H9 (cell line): ENCODE results near the gene RIT2. TPM values are rescaled to one million over a fixed set of nuclear protein-coding genes. Genes with fewer than 3 reads are reported as not detected.

Experiments used
- DNase-seq: peaks from one replicate; pipeline ENCODE4 v3.0.0-alpha.2; 2017
- H2AFZ ChIP-seq: one replicate; pipeline ENCODE4 v1.6.1; 2013; ENCODE audit warnings: mild to moderate bottlenecking, low read length, control low read depth, moderate library complexity
- H2AK5ac ChIP-seq: 2 replicates; pipeline ENCODE4 v1.6.1; 2013; ENCODE audit warnings: low read length, control low read depth, mixed read lengths; ENCODE audit not compliant: insufficient read length
- H2BK120ac ChIP-seq: one replicate; pipeline ENCODE4 v1.6.1; 2013; ENCODE audit warnings: low read depth, mild to moderate bottlenecking, low read length, control low read depth, inconsistent platforms; ENCODE audit not compliant: poor library complexity, severe bottlenecking
- H2BK12ac ChIP-seq: 2 replicates; pipeline ENCODE4 v1.6.1; 2013; ENCODE audit warnings: low read length, control low read depth, mixed read lengths, low read depth; ENCODE audit not compliant: insufficient read length
- H2BK15ac ChIP-seq: 2 replicates; pipeline ENCODE4 v1.6.1; 2013; ENCODE audit warnings: low read depth, low read length, control low read depth
- H2BK20ac ChIP-seq: one replicate; pipeline ENCODE4 v1.6.1; 2013; ENCODE audit warnings: low read depth, mild to moderate bottlenecking, low read length, control low read depth, inconsistent platforms; ENCODE audit not compliant: poor library complexity, severe bottlenecking
- H2BK5ac ChIP-seq: 2 replicates; pipeline ENCODE4 v1.6.1; 2013; ENCODE audit warnings: low read length, control low read depth, mixed read lengths; ENCODE audit not compliant: insufficient read length
- H3K14ac ChIP-seq: 2 replicates; pipeline ENCODE4 v1.6.1; 2013; ENCODE audit warnings: low read length, control low read depth; ENCODE audit not compliant: insufficient read depth
- H3K18ac ChIP-seq: 2 replicates; pipeline ENCODE4 v1.6.1; 2013; ENCODE audit warnings: low read depth, mild to moderate bottlenecking, mixed read lengths, low read length, control low read depth; ENCODE audit not compliant: insufficient read length
- H3K23ac ChIP-seq: 2 replicates; pipeline ENCODE4 v1.6.1; 2013; ENCODE audit warnings: low read length, control low read depth, mixed read lengths, low read depth; ENCODE audit not compliant: insufficient read length
- H3K23me2 ChIP-seq: 2 replicates; pipeline ENCODE4 v1.6.1; 2013; ENCODE audit warnings: low read depth, mild to moderate bottlenecking, mixed read lengths, low read length, control low read depth; ENCODE audit not compliant: insufficient read length, poor library complexity, severe bottlenecking
- H3K27ac ChIP-seq: 2 replicates; pipeline ENCODE4 v1.5.1; 2013; ENCODE audit warnings: low read length, control low read depth, mixed read lengths, low read depth; ENCODE audit not compliant: insufficient read length
- H3K27me3 ChIP-seq: 2 replicates; pipeline ENCODE4 v1.6.1; 2013; ENCODE audit warnings: low read length, control low read depth, inconsistent platforms; ENCODE audit not compliant: insufficient read depth
- H3K4ac ChIP-seq: 2 replicates; pipeline ENCODE4 v1.6.1; 2013; ENCODE audit warnings: low read depth, mild to moderate bottlenecking, control low read depth, inconsistent platforms, low read length, moderate library complexity
- H3K4me1 ChIP-seq: 2 replicates; pipeline ENCODE4 v1.6.1; 2013; ENCODE audit warnings: low read length, control low read depth, inconsistent platforms; ENCODE audit not compliant: insufficient read depth
- H3K4me2 ChIP-seq: 2 replicates; pipeline ENCODE4 v1.6.1; 2013; ENCODE audit warnings: low read length, control low read depth, mixed read lengths; ENCODE audit not compliant: insufficient read length, insufficient read depth
- H3K56ac ChIP-seq: 2 replicates; pipeline ENCODE4 v1.6.1; 2013; ENCODE audit warnings: low read depth, mild to moderate bottlenecking, mixed read lengths, low read length, control low read depth; ENCODE audit not compliant: insufficient read length
- H3K79me1 ChIP-seq: 2 replicates; pipeline ENCODE4 v1.6.1; 2013; ENCODE audit warnings: low read depth, mild to moderate bottlenecking, moderate library complexity, low read length, control low read depth, inconsistent platforms; ENCODE audit not compliant: insufficient read depth, poor library complexity, severe bottlenecking
- H3K79me2 ChIP-seq: 2 replicates; pipeline ENCODE4 v1.6.1; 2013; ENCODE audit warnings: low read length, control low read depth, inconsistent platforms; ENCODE audit not compliant: insufficient read depth
- H3K9ac ChIP-seq: 2 replicates; pipeline ENCODE4 v1.6.1; 2013; ENCODE audit warnings: low read length, control low read depth, mixed read lengths; ENCODE audit not compliant: insufficient read length; ENCODE audit errors: extremely low read depth
- H3K9me3 ChIP-seq: one replicate; pipeline ENCODE4 v1.6.1; 2013; ENCODE audit warnings: low read depth, low read length, inconsistent platforms; ENCODE audit not compliant: control insufficient read depth
- H3T11ph ChIP-seq: one replicate; pipeline ENCODE4 v1.6.1; 2013; ENCODE audit warnings: mild to moderate bottlenecking, low read length, control low read depth, inconsistent platforms
- H4K20me1 ChIP-seq: one replicate; pipeline ENCODE4 v1.6.1; 2013; ENCODE audit not compliant: control insufficient read depth, insufficient read length, insufficient read depth
- H4K5ac ChIP-seq: 2 replicates; pipeline ENCODE4 v1.6.1; 2013; ENCODE audit warnings: low read depth, mild to moderate bottlenecking, mixed read lengths, low read length, control low read depth; ENCODE audit not compliant: insufficient read length
- H4K8ac ChIP-seq: replicated peaks from 2 replicates; pipeline ENCODE4 v1.6.1; 2013; ENCODE audit warnings: low read length, control low read depth, mixed read lengths, low read depth; ENCODE audit not compliant: insufficient read length
- H4K91ac ChIP-seq: 2 replicates; pipeline ENCODE4 v1.6.1; 2013; ENCODE audit warnings: low read depth, mild to moderate bottlenecking, moderate library complexity, mixed read lengths, low read length, control low read depth; ENCODE audit not compliant: insufficient read length
- H3K27ac Mint-ChIP-seq, 3 experiments: 2 replicates in 2 of 3; 3 replicates in 1 of 3; pipeline ENCODE4 v1.8.0; 2020 to 2021; ENCODE audit warnings: mixed read lengths in 3 of 3, mild to moderate bottlenecking in 1 of 3, moderate library complexity in 1 of 3
- H3K27me3 Mint-ChIP-seq: 2 replicates; pipeline ENCODE4 v1.8.0; 2021; ENCODE audit warnings: low read depth, mild to moderate bottlenecking, moderate library complexity, mixed read lengths
- H3K36me3 Mint-ChIP-seq, 3 experiments: 2 replicates in 2 of 3; 3 replicates in 1 of 3; pipeline ENCODE4 v1.8.0; 2020 to 2021; ENCODE audit warnings: low read depth in 3 of 3, mixed read lengths in 3 of 3; ENCODE audit not compliant: insufficient read depth in 1 of 3
- H3K4me1 Mint-ChIP-seq, 2 experiments: 2 replicates each; pipeline ENCODE4 v1.8.0; 2020; ENCODE audit warnings: mixed read lengths in 2 of 2
- H3K4me3 Mint-ChIP-seq, 2 experiments: 2 replicates in 1 of 2; 3 replicates in 1 of 2; pipeline ENCODE4 v1.8.0; 2020 to 2021; ENCODE audit warnings: mild to moderate bottlenecking in 2 of 2, mixed read lengths in 2 of 2, moderate library complexity in 1 of 2
- H3K9me3 Mint-ChIP-seq, 2 experiments: 2 replicates in 1 of 2; 3 replicates in 1 of 2; pipeline ENCODE4 v1.8.0; 2020; ENCODE audit warnings: mild to moderate bottlenecking in 2 of 2, mixed read lengths in 2 of 2, moderate library complexity in 1 of 2
- CTCF ChIP-seq: fragments of 200-600 bp; sonication (generic); conservative IDR thresholded peaks from 3 replicates; pipeline ENCODE4 v1.8.0; 2021; ENCODE audit warnings: antibody characterized with exemption, mild to moderate bottlenecking
- WGBS: extraction: QIAGEN DNeasy Blood & Tissue Kit; methylation state at CpG from one replicate; pipeline ENCODE4 v1.1.7; 2013; ENCODE audit warnings: missing lambda C conversion rate, low lambda C conversion rate, mixed read lengths; ENCODE audit not compliant: insufficient read length; ENCODE audit errors: extremely low coverage; 5-methylcytosine and 5-hydroxymethylcytosine counted together
- total RNA-seq: library from RNA; stranded (reverse); gene quantifications from 2 replicates; pipeline ENCODE4 v1.2.1, GENCODE V29; 2021

RIT2 gene
- total RNA-seq, 1 experiment from 2014 or later: 1.2 TPM

- no peak overlapping the region for H3K18ac ChIP-seq
- TF ChIP-seq CTCF: no peak
- no peaks in the 10 kb centered on the region for H4K20me1 ChIP-seq
- Mint-ChIP-seq H3K27ac (no peak overlapping the region), H3K36me3 (peaks cover 11 to 24% (median 13%) of the 10 kb centered on the region in 3 experiments), H3K4me3 (no peak overlapping the region), H3K9me3 (peaks cover 14 to 34% of the 10 kb centered on the region in 2 experiments), H3K4me1 (peaks cover 0 to 6% of the 10 kb centered on the region in 2 experiments; a peak in 3 of 4 replicates), H3K27me3 (no peaks in the 10 kb centered on the region)
- no peak overlapping the region for H3K4ac ChIP-seq
- no peak overlapping the region for H2BK20ac ChIP-seq
- H3K79me1 ChIP-seq: no peaks in the 10 kb centered on the region
- no peaks in the 10 kb centered on the region for H3K4me1 ChIP-seq
- H3K9me3 ChIP-seq: no peaks in the 10 kb centered on the region
- H3T11ph ChIP-seq: no peak overlapping the region
- no peak overlapping the region for H3K4me2 ChIP-seq
- no peak overlapping the region for H3K14ac ChIP-seq
- no peaks in the 10 kb centered on the region for H3K27me3 ChIP-seq
- no peak overlapping the region for H3K23ac ChIP-seq
- H3K56ac ChIP-seq: no peak overlapping the region
- H2AK5ac ChIP-seq: no peak overlapping the region
- no peaks in the 10 kb centered on the region for H3K23me2 ChIP-seq
- H2BK5ac ChIP-seq: no peak overlapping the region
- H3K9ac ChIP-seq: no peak overlapping the region
- no CpG with 5 or more reads among the region's 1 CpG for WGBS
- no peak overlapping the region for H2AFZ ChIP-seq
- H3K79me2 ChIP-seq: no peaks in the 10 kb centered on the region
- H2BK12ac ChIP-seq: no peak overlapping the region
- H2BK15ac ChIP-seq: no peak overlapping the region
- H2BK120ac ChIP-seq: no peak overlapping the region
- no peak overlapping the region for H4K91ac ChIP-seq
- H4K5ac ChIP-seq: no peak overlapping the region
- no peak overlapping the region for H4K8ac ChIP-seq
- no peak overlapping the region for H3K27ac ChIP-seq
- no peak for DNase-seq
Observed at GRCh38 chr18:43134876-43135275, 19.4 kb upstream of the RIT2 start.
